Glutamatergic neuron (in vitro differentiated cells): ENCODE data around the gene CHST13. TPM values are rescaled to one million over a fixed set of nuclear protein-coding genes. Genes with fewer than 3 reads are reported as not detected.

Experiments used
- DNase-seq: peaks from one replicate; pipeline ENCODE4 v3.0.0; 2022
- H3K27ac Mint-ChIP-seq: one replicate; pipeline ENCODE4 v1.8.0; 2020; ENCODE audit warnings: mild to moderate bottlenecking, mixed read lengths, inconsistent platforms; ENCODE audit not compliant: unreplicated experiment
- H3K27me3 Mint-ChIP-seq: one replicate; pipeline ENCODE4 v1.8.0; 2020; ENCODE audit warnings: mild to moderate bottlenecking, moderate library complexity, mixed read lengths, inconsistent platforms; ENCODE audit not compliant: unreplicated experiment
- H3K36me3 Mint-ChIP-seq: one replicate; pipeline ENCODE4 v1.8.0; 2020; ENCODE audit warnings: mild to moderate bottlenecking, mixed read lengths, inconsistent platforms; ENCODE audit not compliant: unreplicated experiment
- H3K4me1 Mint-ChIP-seq: one replicate; pipeline ENCODE4 v1.8.0; 2020; ENCODE audit warnings: mild to moderate bottlenecking, low read depth, mixed read lengths, inconsistent platforms; ENCODE audit not compliant: unreplicated experiment
- H3K4me3 Mint-ChIP-seq: one replicate; pipeline ENCODE4 v1.8.0; 2020; ENCODE audit warnings: mild to moderate bottlenecking, mixed read lengths, inconsistent platforms; ENCODE audit not compliant: unreplicated experiment
- H3K9me3 Mint-ChIP-seq: one replicate; pipeline ENCODE4 v1.8.0; 2020; ENCODE audit warnings: mild to moderate bottlenecking, moderate library complexity, mixed read lengths, inconsistent platforms; ENCODE audit not compliant: unreplicated experiment
- long read RNA-seq: library from polyadenylated mRNA; unstranded; transcript quantifications from one replicate; pipeline ENCODE4 v2.0.0, GENCODE V29; 2020; ENCODE audit not compliant: unreplicated experiment
- total RNA-seq: library from RNA; stranded (reverse); fragmentation: NEBNext Ultra II Directional; extraction: Animal tissue kit (Norgen Biotek cat#: 25700); gene quantifications from one replicate; pipeline ENCODE4 v1.2.1, GENCODE V29; 2021; ENCODE audit not compliant: unreplicated experiment
- TF ChIP-seq, protein P1 (sequence below): fragments of 200-600 bp; sonication (generic); IDR thresholded peaks from one replicate; pipeline ENCODE4 v1.5.0; 2021; ENCODE audit not compliant: partially characterized antibody, unreplicated experiment

CHST13 gene
- not detected for total RNA-seq
- long read RNA-seq, result 0 reads

DNA sequence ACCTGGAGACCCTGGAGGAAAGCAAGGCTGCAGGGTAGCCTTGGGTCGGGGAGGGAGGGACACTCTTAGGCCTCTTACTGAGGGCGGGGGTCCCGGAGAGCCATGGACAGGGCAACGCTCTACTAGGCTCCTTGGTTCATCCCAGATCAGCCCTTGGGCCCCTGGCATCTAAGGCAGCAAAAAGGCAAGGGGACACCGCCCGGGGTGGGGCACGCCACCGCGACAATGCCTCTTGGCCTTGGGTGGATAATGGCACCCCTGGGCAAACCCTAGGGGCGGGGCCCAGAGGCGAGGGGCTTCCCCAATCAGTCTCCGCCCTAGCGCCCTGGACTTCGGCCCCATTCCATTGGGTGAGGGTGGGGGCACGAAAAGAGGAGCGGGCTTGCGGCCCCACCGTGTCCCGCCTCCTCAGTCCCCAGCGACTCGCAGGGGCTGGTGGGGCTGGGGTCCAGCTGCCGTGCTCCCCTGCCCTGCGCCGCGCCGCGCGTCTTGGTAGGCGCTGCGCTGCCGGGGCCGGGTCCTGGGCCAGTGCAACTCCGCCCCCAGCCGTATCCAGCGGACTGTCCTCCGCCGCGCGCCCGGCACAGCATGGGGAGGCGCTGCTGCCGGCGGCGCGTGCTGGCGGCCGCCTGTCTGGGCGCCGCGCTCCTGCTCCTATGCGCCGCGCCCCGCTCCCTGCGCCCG is at the start of gene CHST13:
Gene CHST13 (plus strand): TSS at position 411 of the 684 bp plus-strand sequence. CDS start 178 bp downstream, at position 589.
- H3K27me3 Mint-ChIP-seq, result peaks cover 10% of the 10 kb centered on the region
- TF ChIP-seq, protein P1, sequence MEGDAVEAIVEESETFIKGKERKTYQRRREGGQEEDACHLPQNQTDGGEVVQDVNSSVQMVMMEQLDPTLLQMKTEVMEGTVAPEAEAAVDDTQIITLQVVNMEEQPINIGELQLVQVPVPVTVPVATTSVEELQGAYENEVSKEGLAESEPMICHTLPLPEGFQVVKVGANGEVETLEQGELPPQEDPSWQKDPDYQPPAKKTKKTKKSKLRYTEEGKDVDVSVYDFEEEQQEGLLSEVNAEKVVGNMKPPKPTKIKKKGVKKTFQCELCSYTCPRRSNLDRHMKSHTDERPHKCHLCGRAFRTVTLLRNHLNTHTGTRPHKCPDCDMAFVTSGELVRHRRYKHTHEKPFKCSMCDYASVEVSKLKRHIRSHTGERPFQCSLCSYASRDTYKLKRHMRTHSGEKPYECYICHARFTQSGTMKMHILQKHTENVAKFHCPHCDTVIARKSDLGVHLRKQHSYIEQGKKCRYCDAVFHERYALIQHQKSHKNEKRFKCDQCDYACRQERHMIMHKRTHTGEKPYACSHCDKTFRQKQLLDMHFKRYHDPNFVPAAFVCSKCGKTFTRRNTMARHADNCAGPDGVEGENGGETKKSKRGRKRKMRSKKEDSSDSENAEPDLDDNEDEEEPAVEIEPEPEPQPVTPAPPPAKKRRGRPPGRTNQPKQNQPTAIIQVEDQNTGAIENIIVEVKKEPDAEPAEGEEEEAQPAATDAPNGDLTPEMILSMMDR, result no peak
- H3K4me3 Mint-ChIP-seq, result peak within 1 kb of the TSS; percentile 68
- peaks cover 8% of the 10 kb centered on the region for H3K4me1 Mint-ChIP-seq
- peaks cover 2% of the 10 kb centered on the region for H3K9me3 Mint-ChIP-seq
- H3K36me3 Mint-ChIP-seq, result no peaks in the 10 kb centered on the region
- no peak within 1 kb of the TSS for H3K27ac Mint-ChIP-seq
- DNase-seq, result peak; percentile 75

GRCh38 chr3:126474498-126475412 is 49.2 kb upstream of the CHST13 start:
- Mint-ChIP-seq H3K36me3 (peaks cover 2% of the 10 kb centered on the region), H3K27ac (peak overlapping the region; percentile 54), H3K4me1 (peaks cover 22% of the 10 kb centered on the region), H3K4me3 (peak overlapping the region; percentile 88), H3K9me3 (peaks cover 5% of the 10 kb centered on the region), H3K27me3 (peaks cover 12% of the 10 kb centered on the region)
- TF ChIP-seq, protein P1, result no peak
- DNase-seq, result peak; percentile 60

DNA sequence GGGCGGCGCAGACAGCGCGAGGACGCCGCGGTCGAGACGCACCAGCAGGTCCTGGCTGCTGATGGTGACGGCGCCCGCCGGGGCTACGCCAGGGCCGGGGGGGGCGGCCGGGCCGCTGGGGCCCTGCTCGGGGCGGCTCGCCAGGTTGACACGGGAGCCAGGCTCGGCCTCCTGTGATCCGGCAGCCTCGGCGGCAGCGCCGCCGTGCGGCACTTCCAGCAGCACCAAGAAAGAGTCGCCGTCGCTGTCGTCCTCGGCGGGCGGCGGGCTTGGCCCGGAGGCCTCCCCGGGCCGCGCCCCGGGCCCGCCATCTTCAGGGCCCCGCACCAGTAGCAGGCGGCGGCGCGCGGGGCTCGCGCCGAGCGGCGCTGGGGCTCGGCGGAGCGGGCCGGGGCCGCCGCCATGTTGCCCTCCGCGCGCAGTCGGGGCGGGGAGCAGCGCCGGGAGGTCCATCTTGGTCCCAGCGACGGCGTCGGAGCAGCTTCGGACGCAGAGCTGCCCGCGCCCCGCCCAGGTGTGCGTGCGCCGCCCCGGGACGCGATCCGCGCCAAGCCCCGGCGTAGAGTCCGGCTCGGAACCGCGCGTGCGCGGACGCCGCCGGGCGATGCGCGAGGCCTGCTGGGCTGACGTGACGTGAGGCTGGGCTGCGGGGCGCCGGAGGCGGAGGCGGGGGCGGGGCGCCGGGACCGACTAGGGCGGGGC is 48.4 kb upstream of the CHST13 start, which contains the start of gene ZXDC:
Gene ZXDC (minus strand): TSS at position 479 of the 702 bp plus-strand sequence. CDS start 26 bp downstream, at position 453.
- TF ChIP-seq, protein P1, result no peak
- DNase-seq, result peak; percentile 96

GRCh38 chr3:126476166-126477060 is 47.5 kb upstream of the CHST13 start:
- peak overlapping the region; percentile 89 for H3K4me3 Mint-ChIP-seq
- DNase-seq, result no peak
- TF ChIP-seq, protein P1, result no peak
- peaks cover 24% of the 10 kb centered on the region for H3K4me1 Mint-ChIP-seq
- peak overlapping the region; percentile 88 for H3K27ac Mint-ChIP-seq
- peaks cover 5% of the 10 kb centered on the region for H3K9me3 Mint-ChIP-seq
- H3K36me3 Mint-ChIP-seq, result no peaks in the 10 kb centered on the region
- peaks cover 13% of the 10 kb centered on the region for H3K27me3 Mint-ChIP-seq

More for the DNA sequence above, 48.4 kb upstream of the CHST13 start, which contains the start of gene ZXDC:
- peaks cover 24% of the 10 kb centered on the region for H3K4me1 Mint-ChIP-seq
- no peaks in the 10 kb centered on the region for H3K36me3 Mint-ChIP-seq
- peak within 1 kb of the TSS; percentile 88 for H3K27ac Mint-ChIP-seq
- peak within 1 kb of the TSS; percentile 89 for H3K4me3 Mint-ChIP-seq
- H3K9me3 Mint-ChIP-seq, result peaks cover 5% of the 10 kb centered on the region
- peaks cover 13% of the 10 kb centered on the region for H3K27me3 Mint-ChIP-seq
